HG02943 (cell line): Measurements from ENCODE around the gene PXN.
"Not testable (repeated sequence)": the region's sequence is repeated elsewhere in the genome, so short reads cannot be mapped to it uniquely, and the experiment has no call there.

Experiments used
- ATAC-seq: cut with Tn5 transposase; IDR thresholded peaks from one replicate; pipeline ENCODE4 v1.9.1; 2021; ENCODE audit warnings: mild to moderate bottlenecking, low read depth, moderate library complexity; ENCODE audit not compliant: unreplicated experiment

Gene PXN

GRCh38 chr12:120242275-120242799 lies 23.2 kb downstream of the PXN start:
- ATAC-seq = no peak

GRCh38 chr12:120241561-120242274 lies 23.8 kb downstream of the PXN start:
- ATAC-seq = no peak

GRCh38 chr12:120240495-120240833 lies 25.1 kb downstream of the PXN start:
- ATAC-seq = no peak

GRCh38 chr12:120239776-120240494 lies 25.6 kb downstream of the PXN start:
- no peak for ATAC-seq

GRCh38 chr12:120238839-120239445 lies 26.6 kb downstream of the PXN start:
- no peak for ATAC-seq

GRCh38 chr12:120238217-120238616 lies 27.3 kb downstream of the PXN start:
- ATAC-seq = no peak

GRCh38 chr12:120237360-120238171 lies 28.0 kb downstream of the PXN start:
- no peak for ATAC-seq

GRCh38 chr12:120236809-120237208 lies 28.7 kb downstream of the PXN start:
- not testable (repeated sequence) for ATAC-seq

- no peak for ATAC-seq
Measured at GRCh38 chr12:120235369-120236323, 29.9 kb downstream of the PXN start.

GRCh38 chr12:120234643-120235368 lies 30.7 kb downstream of the PXN start:
- no peak for ATAC-seq

GRCh38 chr12:120231316-120232011 lies 34.1 kb downstream of the PXN start:
- ATAC-seq = no peak

GRCh38 chr12:120230974-120231315 lies 34.6 kb downstream of the PXN start:
- no peak for ATAC-seq

GRCh38 chr12:120230326-120230973 lies 35.1 kb downstream of the PXN start:
- no peak for ATAC-seq

- ATAC-seq = no peak
Measured at GRCh38 chr12:120229487-120230325, 35.8 kb downstream of the PXN start.

- ATAC-seq = no peak
Measured at GRCh38 chr12:120229071-120229486, 36.5 kb downstream of the PXN start.

- peak; percentile 63 for ATAC-seq
Measured at GRCh38 chr12:120228291-120229070, 37.0 kb downstream of the PXN start.

- ATAC-seq = no peak
Measured at GRCh38 chr12:120228041-120228290, 37.6 kb downstream of the PXN start.
